Measurements from ENCODE around the gene MDC1.
A peak's percentile ranks its signal among the peaks of the same experiment; 100 is the strongest.

Gene MDC1

GRCh38 chr6:30752157-30752927 lies 35.3 kb upstream of the MDC1 start (continued):
- TF ChIP-seq RBAK (tag by site-specific recombination; IDR thresholded peaks at IDR 0.05) (no peak), ZNF626 (tag by site-specific recombination; IDR thresholded peaks at IDR 0.05) (no peak), ELK4 (IDR thresholded peaks at IDR 0.05; ENCODE audit: borderline replicate concordance, low read depth, low read length) (no peak), ZNF510 (tag by site-specific recombination; IDR thresholded peaks at IDR 0.05; ENCODE audit: insufficient replicate concordance) (no peak), PRDM2 (tag by site-specific recombination; IDR thresholded peaks at IDR 0.05; ENCODE audit: borderline replicate concordance) (no peak), ZNF514 (tag by site-specific recombination; IDR thresholded peaks at IDR 0.05) (no peak), ZNF24 (tag by site-specific recombination; IDR thresholded peaks at IDR 0.05) (peak; percentile 82; the same call in 1 of the 2 replicates), ZNF223 (tag by site-specific recombination; IDR thresholded peaks at IDR 0.05) (no peak), ZNF16 (tag by site-specific recombination; IDR thresholded peaks at IDR 0.05; ENCODE audit: low read depth) (no peak), CTCF (tag by site-specific recombination; IDR thresholded peaks at IDR 0.05) (peak; percentile 37), ZNF350 (tag by site-specific recombination; IDR thresholded peaks at IDR 0.05) (no peak), ZNF404 (tag by site-specific recombination; IDR thresholded peaks at IDR 0.05) (no peak), ZNF155 (tag by site-specific recombination; IDR thresholded peaks at IDR 0.05) (no peak), AEBP2 (tag by site-specific recombination; IDR thresholded peaks at IDR 0.05; ENCODE audit: borderline replicate concordance) (no peak), ZNF555 (tag by site-specific recombination; conservative IDR thresholded peaks at IDR 0.05) (no peak), ZNF692 (tag by site-specific recombination; IDR thresholded peaks at IDR 0.05) (peak; percentile 82), ZNF423 (tag by site-specific recombination; IDR thresholded peaks at IDR 0.05) (peak; percentile 81), ZNF114 (tag by site-specific recombination; IDR thresholded peaks at IDR 0.05) (no peak), ZNF677 (tag by site-specific recombination; IDR thresholded peaks at IDR 0.05) (no peak), ZBTB7A (tag by site-specific recombination; IDR thresholded peaks at IDR 0.05; ENCODE audit: low read depth) (no peak), SALL2 (tag by site-specific recombination; IDR thresholded peaks at IDR 0.05; ENCODE audit: borderline replicate concordance) (no peak), BCL11B (tag by site-specific recombination; IDR thresholded peaks at IDR 0.05; ENCODE audit: low read depth) (no peak), ZNF473 (tag by site-specific recombination; IDR thresholded peaks at IDR 0.05) (no peak), ZNF501 (tag by site-specific recombination; IDR thresholded peaks at IDR 0.05) (peak; percentile 76; the same call in 1 of the 2 replicates), ZNF654 (tag by site-specific recombination; IDR thresholded peaks at IDR 0.05; ENCODE audit: low read depth) (no peak), SP2 (tag by site-specific recombination; IDR thresholded peaks at IDR 0.05) (peak; percentile 89)
